ENCODE results near the gene HPSE. TPM values are rescaled to one million over a fixed set of nuclear protein-coding genes. Genes with fewer than 3 reads are reported as not detected.

Gene HPSE
- total and polyA plus RNA-seq, 9 of the 15 experiments (the other 6 are each of a cell fraction or from before 2014, with no cell fraction given), result 0.01 to 0.42 (median 0.14) TPM; not detected in 1

DNA sequence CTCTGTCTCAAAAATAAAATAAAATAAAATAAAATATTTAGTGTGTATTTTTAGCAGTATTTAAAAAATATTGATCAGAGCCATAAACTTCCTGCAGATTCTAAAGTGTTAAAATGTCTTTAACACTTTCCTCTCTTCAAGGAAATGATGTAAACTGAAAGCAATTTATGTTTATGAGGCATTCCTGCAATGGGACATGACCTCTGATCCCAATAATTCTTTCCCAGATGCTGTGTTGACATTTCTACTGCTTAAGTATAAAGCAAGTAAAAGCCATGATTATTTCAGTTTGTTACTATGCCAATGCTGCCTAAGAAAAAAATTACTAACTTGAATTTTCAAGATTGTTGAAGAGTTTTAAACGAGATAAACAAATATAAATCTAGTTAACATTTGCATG is 79.1 kb downstream of the HPSE start (continued):
- TF ChIP-seq ZNF184 (CRISPR knock-in tag; IDR thresholded peaks at IDR 0.05) (no peak), ELF2 (CRISPR knock-in tag; IDR thresholded peaks at IDR 0.05) (no peak), BRF1 (IDR thresholded peaks at IDR 0.05; ENCODE audit: borderline replicate concordance, extremely low read depth, insufficient read length) (no peak), TCF7L2 (IDR thresholded peaks at IDR 0.05; ENCODE audit: low read depth, low read length) (no peak), KLF16 (IDR thresholded peaks at IDR 0.05) (no peak), ZBTB11 (CRISPR knock-in tag; IDR thresholded peaks at IDR 0.05) (no peak), DPF2 (IDR thresholded peaks at IDR 0.05) (no peak), TCF3 (CRISPR knock-in tag; IDR thresholded peaks at IDR 0.05) (no peak), ZNF217 (CRISPR knock-in tag; IDR thresholded peaks at IDR 0.05) (no peak), LCOR (CRISPR knock-in tag; IDR thresholded peaks at IDR 0.05) (no peak), SIX5 (IDR thresholded peaks at IDR 0.05; ENCODE audit: borderline replicate concordance in 1 of 2, insufficient read depth in 1 of 2, low read depth in 1 of 2, low read length in 2 of 2) (no peak), ZNF695 (CRISPR knock-in tag; IDR thresholded peaks at IDR 0.05) (no peak), NR0B1 (IDR thresholded peaks at IDR 0.05; ENCODE audit: partially characterized antibody) (no peak)
- TF ChIP-seq, protein P1, sequence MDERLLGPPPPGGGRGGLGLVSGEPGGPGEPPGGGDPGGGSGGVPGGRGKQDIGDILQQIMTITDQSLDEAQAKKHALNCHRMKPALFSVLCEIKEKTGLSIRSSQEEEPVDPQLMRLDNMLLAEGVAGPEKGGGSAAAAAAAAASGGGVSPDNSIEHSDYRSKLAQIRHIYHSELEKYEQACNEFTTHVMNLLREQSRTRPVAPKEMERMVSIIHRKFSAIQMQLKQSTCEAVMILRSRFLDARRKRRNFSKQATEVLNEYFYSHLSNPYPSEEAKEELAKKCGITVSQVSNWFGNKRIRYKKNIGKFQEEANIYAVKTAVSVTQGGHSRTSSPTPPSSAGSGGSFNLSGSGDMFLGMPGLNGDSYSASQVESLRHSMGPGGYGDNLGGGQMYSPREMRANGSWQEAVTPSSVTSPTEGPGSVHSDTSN (CRISPR knock-in tag; IDR thresholded peaks at IDR 0.05; ENCODE audit: low read depth), result no peak
- TF ChIP-seq, protein P1 (tag; conservative IDR thresholded peaks at IDR 0.05; ENCODE audit: low read depth), result peak; percentile 90
- TF ChIP-seq, protein P2, sequence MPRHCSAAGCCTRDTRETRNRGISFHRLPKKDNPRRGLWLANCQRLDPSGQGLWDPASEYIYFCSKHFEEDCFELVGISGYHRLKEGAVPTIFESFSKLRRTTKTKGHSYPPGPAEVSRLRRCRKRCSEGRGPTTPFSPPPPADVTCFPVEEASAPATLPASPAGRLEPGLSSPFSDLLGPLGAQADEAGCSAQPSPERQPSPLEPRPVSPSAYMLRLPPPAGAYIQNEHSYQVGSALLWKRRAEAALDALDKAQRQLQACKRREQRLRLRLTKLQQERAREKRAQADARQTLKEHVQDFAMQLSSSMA (CRISPR knock-in tag; IDR thresholded peaks at IDR 0.05), result no peak
- TF ChIP-seq, protein P3, sequence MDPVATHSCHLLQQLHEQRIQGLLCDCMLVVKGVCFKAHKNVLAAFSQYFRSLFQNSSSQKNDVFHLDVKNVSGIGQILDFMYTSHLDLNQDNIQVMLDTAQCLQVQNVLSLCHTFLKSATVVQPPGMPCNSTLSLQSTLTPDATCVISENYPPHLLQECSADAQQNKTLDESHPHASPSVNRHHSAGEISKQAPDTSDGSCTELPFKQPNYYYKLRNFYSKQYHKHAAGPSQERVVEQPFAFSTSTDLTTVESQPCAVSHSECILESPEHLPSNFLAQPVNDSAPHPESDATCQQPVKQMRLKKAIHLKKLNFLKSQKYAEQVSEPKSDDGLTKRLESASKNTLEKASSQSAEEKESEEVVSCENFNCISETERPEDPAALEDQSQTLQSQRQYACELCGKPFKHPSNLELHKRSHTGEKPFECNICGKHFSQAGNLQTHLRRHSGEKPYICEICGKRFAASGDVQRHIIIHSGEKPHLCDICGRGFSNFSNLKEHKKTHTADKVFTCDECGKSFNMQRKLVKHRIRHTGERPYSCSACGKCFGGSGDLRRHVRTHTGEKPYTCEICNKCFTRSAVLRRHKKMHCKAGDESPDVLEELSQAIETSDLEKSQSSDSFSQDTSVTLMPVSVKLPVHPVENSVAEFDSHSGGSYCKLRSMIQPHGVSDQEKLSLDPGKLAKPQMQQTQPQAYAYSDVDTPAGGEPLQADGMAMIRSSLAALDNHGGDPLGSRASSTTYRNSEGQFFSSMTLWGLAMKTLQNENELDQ (CRISPR knock-in tag; IDR thresholded peaks at IDR 0.05; ENCODE audit: borderline replicate concordance), result no peak

All from K562 (cell line).